OCI-LY7 (cell line): ENCODE results near the gene SIX1. TPM values are rescaled to one million over a fixed set of nuclear protein-coding genes. Genes with fewer than 3 reads are reported as not detected.

Experiments
- BruUV-seq: library from RNA; stranded (reverse); fragments of 400-500 nt; replicated peaks from 2 replicates; lab custom pipeline; 2021; lab: Mats Ljungman, UMichigan
- CTCF ChIA-PET: fragments of 300-600 bp; sonication (Branson Sonifier 250); formaldehyde crosslinking; loops from one replicate; lab custom pipeline; 2022; ENCODE audit warnings: antibody characterized with exemption; ENCODE audit not compliant: unreplicated experiment; lab: Charles Lee
- POLR2A ChIA-PET: fragments of 300-600 bp; sonication (Branson Sonifier 250); formaldehyde crosslinking; loops from one replicate; lab custom pipeline; 2022; ENCODE audit warnings: antibody characterized with exemption; lab: Charles Lee
- DNase-seq: peaks from one replicate; pipeline ENCODE4 v3.0.0-alpha.2; 2015; ENCODE audit warnings: low spot score
- H2AFZ ChIP-seq: fragments of 200-600 bp; sonication (generic), shearing (Covaris generic); 2 replicates; pipeline ENCODE4 v1.6.1; 2014; ENCODE audit warnings: mild to moderate bottlenecking, antibody characterized with exemption, low read length, moderate library complexity
- H3K27ac ChIP-seq: fragments of 200-600 bp; sonication (generic); 2 replicates; pipeline ENCODE4 v1.5.1; 2014; ENCODE audit warnings: mixed run types, low read depth, mild to moderate bottlenecking, moderate library complexity, low read length, inconsistent platforms; ENCODE audit not compliant: poor library complexity, severe bottlenecking
- H3K36me3 ChIP-seq: fragments of 200-600 bp; sonication (generic); 2 replicates; pipeline ENCODE4 v1.6.1; 2014; ENCODE audit warnings: mild to moderate bottlenecking, antibody characterized with exemption, low read length, moderate library complexity, mixed read lengths; ENCODE audit not compliant: insufficient read depth
- H3K4me1 ChIP-seq: fragments of 200-600 bp; sonication (generic); 2 replicates; pipeline ENCODE4 v1.5.1; 2014; ENCODE audit warnings: mild to moderate bottlenecking, low read length; ENCODE audit not compliant: insufficient read depth, poor library complexity, severe bottlenecking
- H3K4me2 ChIP-seq: fragments of 200-600 bp; sonication (generic); 2 replicates; pipeline ENCODE4 v1.6.1; 2014; ENCODE audit warnings: mild to moderate bottlenecking, low read length
- H3K4me3 ChIP-seq: fragments of 200-600 bp; sonication (generic); 2 replicates; pipeline ENCODE4 v1.5.1; 2014; ENCODE audit warnings: mild to moderate bottlenecking, low read depth, low read length; ENCODE audit not compliant: poor library complexity, severe bottlenecking
- H3K79me2 ChIP-seq: fragments of 200-600 bp; sonication (generic); 2 replicates; pipeline ENCODE4 v1.6.1; 2016; ENCODE audit warnings: low read depth, mild to moderate bottlenecking, low read length, moderate library complexity, mixed read lengths; ENCODE audit not compliant: insufficient read depth
- H3K9me2 ChIP-seq: fragments of 200-600 bp; sonication (generic); 2 replicates; pipeline ENCODE4 v1.6.1; 2016; ENCODE audit warnings: mild to moderate bottlenecking, low read length, mixed read lengths; ENCODE audit not compliant: insufficient read depth
- H3K9me3 ChIP-seq: fragments of 200-600 bp; sonication (generic); 2 replicates; pipeline ENCODE4 v1.6.1; 2014; ENCODE audit warnings: mild to moderate bottlenecking, mixed run types, low read length, mixed read lengths
- H4K20me1 ChIP-seq: fragments of 200-600 bp; sonication (generic); 2 replicates; pipeline ENCODE4 v1.6.1; 2014; ENCODE audit warnings: mild to moderate bottlenecking, antibody characterized with exemption, low read length, moderate library complexity, mixed read lengths; ENCODE audit not compliant: insufficient read depth
- CTCF ChIP-seq: fragments of 200-600 bp; sonication (generic); conservative IDR thresholded peaks from 2 replicates; pipeline ENCODE4 v1.5.1; 2014; ENCODE audit warnings: mild to moderate bottlenecking, antibody characterized with exemption, low read length, moderate library complexity, mixed read lengths
- EZH2phosphoT487 ChIP-seq: fragments of 200-600 bp; sonication (generic); IDR thresholded peaks from 2 replicates; pipeline ENCODE4 v1.6.1; 2018; ENCODE audit warnings: low read depth, borderline replicate concordance, mild to moderate bottlenecking, mixed run types, antibody characterized with exemption, low read length, moderate library complexity, mixed read lengths
- intact Hi-C: fragments of 100-400 bp; cut with micrococcal nuclease; formaldehyde crosslinking; loops from one replicate; pipeline ENCODE4 v1.10.0; 2022; ENCODE audit not compliant: unreplicated experiment
- total RNA-seq, 2 experiments: library from RNA; depleted of rRNA in 1 of 2; stranded (reverse); fragments of >200 nt in 1 of 2; shearing (Covaris generic) in 1 of 2; gene quantifications; 2 replicates each; pipeline ENCODE4 v1.2.3, GENCODE V29; 2014 to 2022

The SIX1 gene
- total RNA-seq, 2 experiments from 2014 or later: 0.35 to 2.9 TPM

- Histone ChIP-seq H3K27ac (no peak overlapping the region), H3K4me3 (no peak overlapping the region), H4K20me1 (no peaks in the 10 kb centered on the region), H3K79me2 (no peaks in the 10 kb centered on the region), H3K36me3 (no peaks in the 10 kb centered on the region), H3K4me2 (no peak overlapping the region), H2AFZ (no peak overlapping the region), H3K9me2 (no peaks in the 10 kb centered on the region), H3K9me3 (no peaks in the 10 kb centered on the region), H3K4me1 (peaks cover 5% of the 10 kb centered on the region)
- DNase-seq: no peak
- intact Hi-C loops: no loop called here
- BruUV-seq: no TSS peak
- ChIA-PET CTCF (no interaction called here), POLR2A (no interaction called here)
- no peak for TF ChIP-seq CTCF
- no peak for TF ChIP-seq EZH2phosphoT487
These were observed 15.1 kb downstream of the SIX1 start for GRCh38 chr14:60634153-60634552.

- Histone ChIP-seq H2AFZ (peak overlapping the region; percentile 44), H3K27ac (no peak overlapping the region), H4K20me1 (no peaks in the 10 kb centered on the region), H3K9me3 (no peaks in the 10 kb centered on the region), H3K4me1 (peaks cover 5% of the 10 kb centered on the region), H3K36me3 (no peaks in the 10 kb centered on the region), H3K9me2 (no peaks in the 10 kb centered on the region), H3K4me3 (no peak overlapping the region), H3K4me2 (no peak overlapping the region), H3K79me2 (no peaks in the 10 kb centered on the region)
- TF ChIP-seq EZH2phosphoT487 (no peak), CTCF (no peak)
- POLR2A ChIA-PET: interaction anchor here (0.6 to 1.2 kb wide), 4 partner anchors 12 to 113 kb away, joined by 3 to 4 read pairs (median 3); no protein-coding TSS in a partner anchor
- DNase-seq: no peak
- BruUV-seq: no TSS peak
- CTCF ChIA-PET: no interaction called here
- intact Hi-C loops: no loop called here
These were observed 16.5 kb downstream of the SIX1 start for GRCh38 chr14:60632777-60633176.

DNA sequence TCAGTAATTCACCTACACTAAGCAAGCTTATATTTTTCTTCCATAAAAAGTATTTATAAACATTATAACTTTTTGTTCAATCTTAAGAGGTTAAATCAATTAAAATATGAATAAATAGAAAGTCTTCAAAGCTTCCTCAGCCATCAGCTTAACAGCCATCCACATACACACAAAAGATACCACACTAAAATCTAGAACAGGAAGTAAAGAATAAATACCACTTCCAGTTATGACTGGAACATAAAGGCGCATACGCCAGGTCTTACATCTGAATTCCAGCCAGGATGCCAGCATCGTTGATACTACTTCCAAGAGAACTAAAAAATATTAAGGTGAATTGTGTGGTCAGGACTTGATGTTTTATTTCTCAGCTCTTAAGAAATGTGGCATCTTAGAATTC, 17.0 kb downstream of the SIX1 start:
- peaks cover 5% of the 10 kb centered on the region for H3K4me1 ChIP-seq
- no peak overlapping the region for H3K27ac ChIP-seq
- no peaks in the 10 kb centered on the region for H3K9me2 ChIP-seq
- DNase-seq: no peak
- no peak overlapping the region for H3K4me3 ChIP-seq
- TF ChIP-seq EZH2phosphoT487: no peak
- no peak for TF ChIP-seq CTCF
- CTCF ChIA-PET: no interaction called here
- no peaks in the 10 kb centered on the region for H4K20me1 ChIP-seq
- H3K79me2 ChIP-seq: no peaks in the 10 kb centered on the region
- intact Hi-C loops: no loop called here
- H3K36me3 ChIP-seq: no peaks in the 10 kb centered on the region
- no peaks in the 10 kb centered on the region for H3K9me3 ChIP-seq
- POLR2A ChIA-PET: interaction anchor here (0.6 kb wide), 2 partner anchors 9 to 89 kb away, joined by 3 read pairs; no protein-coding TSS in a partner anchor
- H2AFZ ChIP-seq: peak overlapping the region; percentile 44; the same call in 1 of the 2 replicates
- no TSS peak for BruUV-seq
- no peak overlapping the region for H3K4me2 ChIP-seq
